Caco-2 (cell line): ENCODE results near the gene CYB561D1. TPM values are rescaled to one million over a fixed set of nuclear protein-coding genes. Genes with fewer than 3 reads are reported as not detected.

Experiments
- BruUV-seq: library from RNA; stranded (reverse); fragments of 400-500 nt; replicated peaks from 2 replicates; lab custom pipeline; 2021; lab: Mats Ljungman, UMichigan
- CTCF ChIA-PET: fragments of 300-600 bp; sonication (Branson Sonifier 250); formaldehyde crosslinking; loops from one replicate; lab custom pipeline; 2022; ENCODE audit warnings: antibody characterized with exemption; lab: Charles Lee
- POLR2A ChIA-PET: fragments of 300-600 bp; sonication (Branson Sonifier 250); formaldehyde crosslinking; loops from one replicate; lab custom pipeline; 2022; ENCODE audit warnings: antibody characterized with exemption; lab: Charles Lee
- DNase-seq, 2 experiments: peaks; one replicate each; pipeline versions ENCODE4 v3.0.0 to v3.0.0-alpha.2; 2020 to 2022
- H3K27me3 ChIP-seq: replicated peaks from 2 replicates; pipeline ENCODE4 v1.6.0; 2011; ENCODE audit warnings: low read length; ENCODE audit not compliant: control insufficient read depth, insufficient read depth
- H3K36me3 ChIP-seq: 2 replicates; pipeline ENCODE4 v1.5.1; 2011; ENCODE audit warnings: low read length; ENCODE audit not compliant: control insufficient read depth, insufficient read depth
- H3K4me1 ChIP-seq: fragments of 250-450 bp; sonication (Bioruptor Pico); 2 replicates; pipeline ENCODE4 v1.5.1; 2020; ENCODE audit warnings: mild to moderate bottlenecking
- H3K4me3 ChIP-seq: 2 replicates; pipeline ENCODE4 v1.5.1; 2011; ENCODE audit warnings: low read depth, mild to moderate bottlenecking, control low read depth, low read length
- H3K9me3 ChIP-seq: fragments of 250-450 bp; sonication (Bioruptor Pico); 2 replicates; pipeline ENCODE4 v1.5.1; 2020; ENCODE audit warnings: mild to moderate bottlenecking, moderate library complexity
- H3K27ac Mint-ChIP-seq: one replicate; pipeline ENCODE4 v1.8.0; 2022; ENCODE audit warnings: mixed read lengths; ENCODE audit not compliant: unreplicated experiment
- H3K27me3 Mint-ChIP-seq: one replicate; pipeline ENCODE4 v1.8.0; 2022; ENCODE audit warnings: mixed read lengths; ENCODE audit not compliant: insufficient read depth, unreplicated experiment
- H3K36me3 Mint-ChIP-seq: one replicate; pipeline ENCODE4 v1.8.0; 2022; ENCODE audit warnings: mild to moderate bottlenecking, mixed read lengths; ENCODE audit not compliant: insufficient read depth, unreplicated experiment
- H3K4me1 Mint-ChIP-seq: one replicate; pipeline ENCODE4 v1.8.0; 2022; ENCODE audit warnings: low read depth, mixed read lengths; ENCODE audit not compliant: unreplicated experiment
- H3K4me3 Mint-ChIP-seq: one replicate; pipeline ENCODE4 v1.8.0; 2022; ENCODE audit warnings: mild to moderate bottlenecking, moderate library complexity, mixed read lengths; ENCODE audit not compliant: unreplicated experiment
- H3K9me3 Mint-ChIP-seq: one replicate; pipeline ENCODE4 v1.8.0; 2022; ENCODE audit warnings: mixed read lengths; ENCODE audit not compliant: unreplicated experiment
- CTCF ChIP-seq, 2 experiments: fragments of 200-600 bp in 1 of 2; IDR thresholded peaks; 1 replicate in 1 of 2; 2 replicates in 1 of 2; pipeline versions ENCODE4 v1.5.1 to v1.8.0; 2011 to 2022; ENCODE audit warnings: antibody characterized with exemption in 1 of 2, control low read depth in 1 of 2, inconsistent platforms in 1 of 2, low read depth in 1 of 2, low read length in 1 of 2, mild to moderate bottlenecking in 1 of 2, moderate library complexity in 1 of 2; ENCODE audit not compliant: insufficient read depth in 1 of 2, severe bottlenecking in 1 of 2, unreplicated experiment in 1 of 2
- intact Hi-C: fragments of 100-400 bp; cut with micrococcal nuclease; formaldehyde crosslinking; loops from one replicate; pipeline ENCODE4 v1.10.0; 2022; ENCODE audit not compliant: unreplicated experiment
- total RNA-seq: library from RNA; stranded (reverse); gene quantifications from 2 replicates; pipeline ENCODE4 v1.2.3, GENCODE V29; 2022

CYB561D1 gene
- total RNA-seq, 1 experiment from 2014 or later, result 7.3 TPM

- Histone ChIP-seq H3K9me3 (no peaks in the 10 kb centered on the region), H3K4me1 (peaks cover 12% of the 10 kb centered on the region), H3K4me3 (no peak overlapping the region), H3K27me3 (no peaks in the 10 kb centered on the region), H3K36me3 (no peaks in the 10 kb centered on the region)
- Mint-ChIP-seq H3K27me3 (peaks cover 9% of the 10 kb centered on the region), H3K36me3 (peaks cover 11% of the 10 kb centered on the region), H3K4me1 (no peaks in the 10 kb centered on the region), H3K27ac (no peak overlapping the region), H3K9me3 (no peaks in the 10 kb centered on the region), H3K4me3 (no peak overlapping the region)
- CTCF ChIA-PET, result interaction anchor here (0.8 to 1.3 kb wide), 3 partner anchors 14 to 97 kb away, joined by 3 to 4 read pairs (median 4); no protein-coding TSS in a partner anchor
- no TSS peak for BruUV-seq
- POLR2A ChIA-PET, result no interaction called here
- intact Hi-C loops, result no loop called here
- no peak for TF ChIP-seq CTCF (IDR thresholded peaks at IDR 0.05; ENCODE audit: insufficient read depth in 1 of 2, low read depth in 1 of 2, low read length in 1 of 2, severe bottlenecking in 1 of 2, unreplicated experiment in 1 of 2)
- no peak for DNase-seq
These were observed 49.5 kb downstream of the CYB561D1 start for GRCh38 chr1:109543283-109543987.

- CTCF ChIA-PET, result interaction anchor here (0.8 to 1.3 kb wide), 3 partner anchors 15 to 96 kb away, joined by 3 to 4 read pairs (median 4); no protein-coding TSS in a partner anchor
- no peak for TF ChIP-seq CTCF (IDR thresholded peaks at IDR 0.05; ENCODE audit: insufficient read depth in 1 of 2, low read depth in 1 of 2, low read length in 1 of 2, severe bottlenecking in 1 of 2, unreplicated experiment in 1 of 2)
- no peaks in the 10 kb centered on the region for H3K9me3 Mint-ChIP-seq
- POLR2A ChIA-PET, result no interaction called here
- BruUV-seq, result no TSS peak
- no peak overlapping the region for H3K27ac Mint-ChIP-seq
- H3K4me3 Mint-ChIP-seq, result no peak overlapping the region
- H3K36me3 Mint-ChIP-seq, result peaks cover 15% of the 10 kb centered on the region
- no peak for DNase-seq
- Histone ChIP-seq H3K4me1 (peaks cover 12% of the 10 kb centered on the region), H3K36me3 (no peaks in the 10 kb centered on the region), H3K4me3 (no peak overlapping the region), H3K9me3 (no peaks in the 10 kb centered on the region), H3K27me3 (no peaks in the 10 kb centered on the region)
- intact Hi-C loops, result no loop called here
- H3K4me1 Mint-ChIP-seq, result peaks cover 6% of the 10 kb centered on the region
- peaks cover 9% of the 10 kb centered on the region for H3K27me3 Mint-ChIP-seq
These were observed 50.3 kb downstream of the CYB561D1 start for GRCh38 chr1:109543988-109544735.
